Measurements from ENCODE around the gene APOB.

DNA sequence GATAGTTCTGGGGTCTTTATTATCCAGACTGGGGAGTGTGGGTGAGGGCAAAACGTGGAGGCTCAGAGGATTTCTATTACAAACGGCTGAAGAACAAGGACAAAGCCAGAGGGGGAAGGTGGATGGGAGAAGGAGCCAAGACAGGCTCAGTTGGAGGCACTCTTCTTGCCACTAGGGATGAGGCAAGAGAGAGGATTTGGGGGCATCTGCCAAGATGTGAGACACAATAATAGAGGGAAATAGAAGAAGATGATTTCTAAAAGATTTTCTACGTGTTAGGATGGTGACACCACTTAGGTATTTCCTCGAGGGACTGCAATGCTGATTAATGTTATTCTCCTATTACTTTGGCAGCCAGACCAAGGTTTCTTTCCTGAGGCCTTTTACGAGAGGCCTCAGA, 71.8 kb downstream of the APOB start:
- no peak for TF ChIP-seq ZNF678 (CRISPR knock-in tag; IDR thresholded peaks at IDR 0.05)
- TF ChIP-seq RBAK (CRISPR knock-in tag; IDR thresholded peaks at IDR 0.05), result no peak
- TF ChIP-seq, protein P1, sequence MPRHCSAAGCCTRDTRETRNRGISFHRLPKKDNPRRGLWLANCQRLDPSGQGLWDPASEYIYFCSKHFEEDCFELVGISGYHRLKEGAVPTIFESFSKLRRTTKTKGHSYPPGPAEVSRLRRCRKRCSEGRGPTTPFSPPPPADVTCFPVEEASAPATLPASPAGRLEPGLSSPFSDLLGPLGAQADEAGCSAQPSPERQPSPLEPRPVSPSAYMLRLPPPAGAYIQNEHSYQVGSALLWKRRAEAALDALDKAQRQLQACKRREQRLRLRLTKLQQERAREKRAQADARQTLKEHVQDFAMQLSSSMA (CRISPR knock-in tag; IDR thresholded peaks at IDR 0.05), result no peak
- no peak for TF ChIP-seq ZNF598 (CRISPR knock-in tag; IDR thresholded peaks at IDR 0.05; ENCODE audit: borderline replicate concordance)
- no peak for TF ChIP-seq FOXO1 (CRISPR knock-in tag; IDR thresholded peaks at IDR 0.05)
- TF ChIP-seq, protein P2, sequence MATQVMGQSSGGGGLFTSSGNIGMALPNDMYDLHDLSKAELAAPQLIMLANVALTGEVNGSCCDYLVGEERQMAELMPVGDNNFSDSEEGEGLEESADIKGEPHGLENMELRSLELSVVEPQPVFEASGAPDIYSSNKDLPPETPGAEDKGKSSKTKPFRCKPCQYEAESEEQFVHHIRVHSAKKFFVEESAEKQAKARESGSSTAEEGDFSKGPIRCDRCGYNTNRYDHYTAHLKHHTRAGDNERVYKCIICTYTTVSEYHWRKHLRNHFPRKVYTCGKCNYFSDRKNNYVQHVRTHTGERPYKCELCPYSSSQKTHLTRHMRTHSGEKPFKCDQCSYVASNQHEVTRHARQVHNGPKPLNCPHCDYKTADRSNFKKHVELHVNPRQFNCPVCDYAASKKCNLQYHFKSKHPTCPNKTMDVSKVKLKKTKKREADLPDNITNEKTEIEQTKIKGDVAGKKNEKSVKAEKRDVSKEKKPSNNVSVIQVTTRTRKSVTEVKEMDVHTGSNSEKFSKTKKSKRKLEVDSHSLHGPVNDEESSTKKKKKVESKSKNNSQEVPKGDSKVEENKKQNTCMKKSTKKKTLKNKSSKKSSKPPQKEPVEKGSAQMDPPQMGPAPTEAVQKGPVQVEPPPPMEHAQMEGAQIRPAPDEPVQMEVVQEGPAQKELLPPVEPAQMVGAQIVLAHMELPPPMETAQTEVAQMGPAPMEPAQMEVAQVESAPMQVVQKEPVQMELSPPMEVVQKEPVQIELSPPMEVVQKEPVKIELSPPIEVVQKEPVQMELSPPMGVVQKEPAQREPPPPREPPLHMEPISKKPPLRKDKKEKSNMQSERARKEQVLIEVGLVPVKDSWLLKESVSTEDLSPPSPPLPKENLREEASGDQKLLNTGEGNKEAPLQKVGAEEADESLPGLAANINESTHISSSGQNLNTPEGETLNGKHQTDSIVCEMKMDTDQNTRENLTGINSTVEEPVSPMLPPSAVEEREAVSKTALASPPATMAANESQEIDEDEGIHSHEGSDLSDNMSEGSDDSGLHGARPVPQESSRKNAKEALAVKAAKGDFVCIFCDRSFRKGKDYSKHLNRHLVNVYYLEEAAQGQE (IDR thresholded peaks at IDR 0.05; ENCODE audit: borderline replicate concordance in 1 of 2, low read depth in 1 of 2, low read length in 2 of 2), result no peak

Data from HepG2 (cell line).